Transverse colon (tissue), 4 donors: Measurements from ENCODE around the gene ZYG11B. TPM values are rescaled to one million over a fixed set of nuclear protein-coding genes. Genes with fewer than 3 reads are reported as not detected.
"Not testable (repeated sequence)": the region's sequence is repeated elsewhere in the genome, so short reads cannot be mapped to it uniquely, and the experiment has no call there.

Experiments used
- DNase-seq: peaks from one replicate; pipeline ENCODE4 v3.0.0-alpha.2; 2019
- H3K27ac ChIP-seq, 4 donors: fragments of 200-600 bp; sonication (generic); 2 replicates each; pipeline ENCODE4 v1.5.1; 2016 to 2018; ENCODE audit warnings: inconsistent platforms in 4 of 4
- H3K27me3 ChIP-seq: fragments of 200-600 bp; sonication (generic); 2 replicates; pipeline ENCODE4 v1.5.1; 2017; ENCODE audit warnings: inconsistent platforms
- H3K36me3 ChIP-seq, 4 donors: fragments of 200-600 bp; sonication (generic); 2 replicates each; pipeline ENCODE4 v1.5.1; 2017 to 2019; ENCODE audit warnings: inconsistent platforms in 4 of 4
- H3K4me1 ChIP-seq, 4 donors: fragments of 200-600 bp; sonication (generic); 2 replicates each; pipeline ENCODE4 v1.5.1; 2017 to 2020; ENCODE audit warnings: inconsistent platforms in 4 of 4
- H3K4me3 ChIP-seq, 4 donors: fragments of 200-600 bp; sonication (generic); 1 replicate in 1 of 4; 2 replicates in 3 of 4; pipeline versions ENCODE4 v1.5.1 to v1.6.1; 2017 to 2019; ENCODE audit warnings: inconsistent platforms in 4 of 4
- H3K9me3 ChIP-seq, 2 donors: fragments of 200-600 bp; sonication (generic); 2 replicates each; pipeline ENCODE4 v1.5.1; 2017 to 2019; ENCODE audit warnings: inconsistent platforms in 2 of 2
- CTCF ChIP-seq, 5 experiments: fragments of 200-600 bp in 3 of 5; fragments of 450-650 bp in 2 of 5; sonication (generic) in 3 of 5; IDR thresholded peaks; 1 replicate in 2 of 5; 2 replicates in 3 of 5; pipeline ENCODE4 v1.5.1; 2016 to 2017; ENCODE audit warnings: antibody characterized with exemption in 5 of 5, inconsistent platforms in 3 of 5, mild to moderate bottlenecking in 2 of 5, moderate library complexity in 1 of 5
- EP300 ChIP-seq: sonication (generic); formaldehyde crosslinking; IDR thresholded peaks from one replicate; pipeline ENCODE4 v1.6.1; 2017; ENCODE audit warnings: antibody characterized with exemption, low read depth
- POLR2A ChIP-seq: fragments of 450-650 bp; IDR thresholded peaks from one replicate; pipeline ENCODE4 v1.6.1; 2016; ENCODE audit warnings: antibody characterized with exemption, mild to moderate bottlenecking, moderate library complexity
- POLR2AphosphoS5 ChIP-seq, 3 donors: sonication (generic); formaldehyde crosslinking; IDR thresholded peaks; one replicate each; pipeline ENCODE4 v1.6.1; 2016; ENCODE audit warnings: antibody characterized with exemption in 3 of 3
- WGBS, 2 donors: methylation state at CpG; one replicate each; pipeline ENCODE4 v1.1.5; 2018; ENCODE audit warnings: low coverage in 1 of 2; 5-methylcytosine and 5-hydroxymethylcytosine counted together
- in situ Hi-C, 4 donors: fragments of 200-750 bp; cut with MboI; loops; one replicate each; pipeline versions ENCODE4 v1.15.0 to v1.15.1; 2017; ENCODE audit warnings: low sequenced_read_pairs in 3 of 4, low pct_ligation_motif_present in 1 of 4, low pct_unique_long_range_greater_than_20kb in 1 of 4
- intact Hi-C: fragments of 100-400 bp; cut with DNase I; formaldehyde crosslinking; loops from one replicate; pipeline ENCODE4 v1.15.1; 2023; ENCODE audit warnings: low total_unique reads
- total RNA-seq, 4 donors: library from RNA; depleted of rRNA; stranded (reverse); fragments of >200 nt; gene quantifications; one replicate each; pipeline ENCODE4 v1.1.0, GENCODE V29; 2016

The ZYG11B gene
- total RNA-seq, 4 donors from 2014 or later: 16.9 to 75.9 (median 45.2) TPM

DNA sequence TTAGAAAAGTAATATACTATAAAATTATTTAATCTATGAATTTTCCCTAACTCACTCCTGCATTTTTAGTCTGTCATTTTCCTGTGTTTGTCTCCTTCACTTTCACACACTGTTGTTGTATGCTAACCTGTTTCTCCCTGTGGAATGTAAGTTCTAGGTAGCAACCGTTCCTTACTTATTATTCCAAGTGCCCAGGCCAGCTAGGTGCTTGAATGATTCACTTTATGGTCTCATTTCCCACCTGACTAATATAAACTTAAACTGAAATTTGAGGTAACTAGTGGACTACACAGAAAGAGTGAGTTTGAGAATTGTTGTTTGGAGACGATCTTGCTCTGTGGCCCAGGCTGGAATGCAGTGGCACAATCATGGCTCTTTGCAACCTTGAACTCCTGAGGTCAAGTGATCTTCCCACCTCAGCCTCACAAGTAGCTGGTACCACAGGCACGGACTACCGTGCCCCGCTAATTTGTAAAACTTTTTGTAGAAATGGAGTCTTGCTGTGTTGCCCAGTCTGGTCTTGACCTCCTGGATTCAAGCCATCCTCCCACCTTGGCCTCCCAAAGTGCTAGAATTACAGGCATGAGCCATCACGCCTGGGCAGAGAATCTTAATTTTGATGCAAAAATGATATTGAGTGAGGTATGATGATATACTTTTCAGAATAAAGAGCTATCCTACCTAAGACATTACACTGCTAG is 1.9 kb downstream of the ZYG11B start:
- TF ChIP-seq POLR2A (no peak), EP300 (no peak), POLR2AphosphoS5 (IDR thresholded peaks at IDR 0.05) (no peak), CTCF (IDR thresholded peaks at IDR 0.05) (no peak)
- peak overlapping the region in 3 of 4 donors; percentile 79 to 97 (median 94) for H3K4me3 ChIP-seq
- no peak for DNase-seq
- no peak overlapping the region for H3K27ac ChIP-seq
- H3K4me1 ChIP-seq: peaks cover 9 to 26% (median 18%) of the 10 kb centered on the region in 4 donors
- intact Hi-C loops (no loop called here), in situ Hi-C loops (no loop called here)
- no peaks in the 10 kb centered on the region for H3K27me3 ChIP-seq
- no peaks in the 10 kb centered on the region for H3K9me3 ChIP-seq
- WGBS, 2 donors: 83 to 85% methylated on average over 4 to 6 of the region's 6 CpGs
- peaks cover 0 to 6% (median 0%) of the 10 kb centered on the region in 4 donors for H3K36me3 ChIP-seq

DNA sequence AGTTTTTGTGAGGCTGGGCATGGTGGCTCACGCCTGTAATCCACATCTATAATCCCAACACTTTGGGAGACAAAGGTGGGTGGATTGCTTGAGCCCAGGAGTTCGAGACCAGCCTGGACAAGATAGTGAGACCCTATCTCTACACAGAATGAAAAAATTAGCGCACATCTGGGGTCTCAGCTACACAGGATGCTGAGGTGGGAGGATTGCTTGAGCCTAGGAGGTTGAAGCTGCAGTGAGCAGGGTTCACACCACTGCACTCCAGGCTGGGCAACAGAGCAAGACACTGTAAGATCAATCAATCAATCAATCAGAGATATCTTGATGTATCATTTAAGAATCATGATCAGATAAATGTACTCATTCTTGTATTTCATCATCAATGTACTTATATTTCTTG is 7.1 kb downstream of the ZYG11B start:
- no peaks in the 10 kb centered on the region for H3K27me3 ChIP-seq
- no peaks in the 10 kb centered on the region for H3K9me3 ChIP-seq
- intact Hi-C loops: no loop called here
- H3K4me3 ChIP-seq: no peak overlapping the region
- peaks cover 0 to 6% (median 0%) of the 10 kb centered on the region in 4 donors for H3K36me3 ChIP-seq
- WGBS, 2 donors: 99 to 100% methylated on average over 3 of the region's 3 CpGs
- H3K4me1 ChIP-seq: peaks cover 0 to 14% (median 3%) of the 10 kb centered on the region in 4 donors
- TF ChIP-seq POLR2AphosphoS5 (IDR thresholded peaks at IDR 0.05): no peak
- no peak for TF ChIP-seq CTCF (IDR thresholded peaks at IDR 0.05)
- no peak for TF ChIP-seq POLR2A
- no peak for TF ChIP-seq EP300
- no peak overlapping the region for H3K27ac ChIP-seq
- DNase-seq: no peak
- in situ Hi-C loops: no loop called here

GRCh38 chr1:52735371-52735770 is 9.1 kb downstream of the ZYG11B start:
- DNase-seq, H3K4me3 ChIP-seq, in situ Hi-C loops, H3K36me3 ChIP-seq, H3K27me3 ChIP-seq, H3K9me3 ChIP-seq, H3K27ac ChIP-seq, intact Hi-C loops: not testable (repeated sequence)
- H3K4me1 ChIP-seq: peaks cover 2 to 24% (median 9%) of the 10 kb centered on the region in 4 donors
- WGBS, 2 donors: 94 to 100% methylated on average over 2 to 9 of the region's 9 CpGs

GRCh38 chr1:52738148-52738547 is 11.9 kb downstream of the ZYG11B start:
- H3K9me3 ChIP-seq: no peaks in the 10 kb centered on the region
- intact Hi-C loops (no loop called here), in situ Hi-C loops (no loop called here)
- H3K4me1 ChIP-seq: peaks cover 2 to 35% (median 12%) of the 10 kb centered on the region in 4 donors
- H3K27ac ChIP-seq: peak overlapping the region in 3 of 4 donors; percentile 43 to 66 (median 46)
- 46 to 53% methylated on average over 3 to 5 of the region's 5 CpGs for WGBS, 2 donors
- H3K27me3 ChIP-seq: no peaks in the 10 kb centered on the region
- TF ChIP-seq POLR2A (no peak), CTCF (IDR thresholded peaks at IDR 0.05) (no peak), EP300 (no peak), POLR2AphosphoS5 (IDR thresholded peaks at IDR 0.05) (no peak)
- no peak for DNase-seq
- no peak overlapping the region for H3K4me3 ChIP-seq
- no peaks in the 10 kb centered on the region for H3K36me3 ChIP-seq
